ENCODE data around the gene FBXO8.

The FBXO8 gene

GRCh38 chr4:174282836-174283506 is 496 bp downstream of the FBXO8 start:
- peak; percentile 88 for FAIRE-seq

- peak; percentile 78 for FAIRE-seq
Observed at GRCh38 chr4:174281901-174282300, 1.6 kb downstream of the FBXO8 start.

GRCh38 chr4:174281182-174281737 is 2.2 kb downstream of the FBXO8 start:
- no peak for FAIRE-seq

- no peak for FAIRE-seq
Observed at GRCh38 chr4:174279433-174280155, 3.9 kb downstream of the FBXO8 start.

- no peak for FAIRE-seq
Observed at GRCh38 chr4:174278467-174278866, 5.0 kb downstream of the FBXO8 start.

- FAIRE-seq, result no peak
Observed at GRCh38 chr4:174277433-174277832, 6.0 kb downstream of the FBXO8 start.

- no peak for FAIRE-seq
Observed at GRCh38 chr4:174275101-174275500, 8.4 kb downstream of the FBXO8 start.

GRCh38 chr4:174274436-174274835 is 9.0 kb downstream of the FBXO8 start:
- FAIRE-seq, result no peak

- no peak for FAIRE-seq
Observed at GRCh38 chr4:174273930-174274329, 9.5 kb downstream of the FBXO8 start.

GRCh38 chr4:174266416-174266815 is 17.1 kb downstream of the FBXO8 start:
- FAIRE-seq, result no peak

- FAIRE-seq, result no peak
Observed at GRCh38 chr4:174265916-174266315, 17.6 kb downstream of the FBXO8 start.

GRCh38 chr4:174263445-174263736 is 20.1 kb downstream of the FBXO8 start:
- FAIRE-seq, result peak; percentile 61

GRCh38 chr4:174262624-174263444 is 20.6 kb downstream of the FBXO8 start:
- no peak for FAIRE-seq

GRCh38 chr4:174261432-174261831 is 22.0 kb downstream of the FBXO8 start:
- FAIRE-seq, result peak; percentile 78

GRCh38 chr4:174260099-174260498 is 23.4 kb downstream of the FBXO8 start:
- peak; percentile 88 for FAIRE-seq

GRCh38 chr4:174259580-174259979 is 23.9 kb downstream of the FBXO8 start:
- FAIRE-seq, result no peak

- no peak for FAIRE-seq
Observed at GRCh38 chr4:174256277-174256713, 27.2 kb downstream of the FBXO8 start.

- FAIRE-seq, result no peak
Observed at GRCh38 chr4:174255786-174256185, 27.7 kb downstream of the FBXO8 start.

GRCh38 chr4:174255374-174255773 is 28.1 kb downstream of the FBXO8 start:
- no peak for FAIRE-seq

- FAIRE-seq, result no peak
Observed at GRCh38 chr4:174254613-174255012, 28.9 kb downstream of the FBXO8 start.

GRCh38 chr4:174252412-174252811 is 31.1 kb downstream of the FBXO8 start:
- FAIRE-seq, result no peak

GRCh38 chr4:174248407-174248806 is 35.1 kb downstream of the FBXO8 start:
- FAIRE-seq, result no peak

- no peak for FAIRE-seq
Observed at GRCh38 chr4:174245714-174246113, 37.8 kb downstream of the FBXO8 start.
